H9 (cell line): ENCODE measurements around the gene SULT2B1. TPM values are rescaled to one million over a fixed set of nuclear protein-coding genes. Genes with fewer than 3 reads are reported as not detected.

Source experiments
- DNase-seq: peaks from one replicate; pipeline ENCODE4 v3.0.0-alpha.2; 2017
- H2AFZ ChIP-seq: one replicate; pipeline ENCODE4 v1.6.1; 2013; ENCODE audit warnings: mild to moderate bottlenecking, low read length, control low read depth, moderate library complexity
- H2AK5ac ChIP-seq: 2 replicates; pipeline ENCODE4 v1.6.1; 2013; ENCODE audit warnings: low read length, control low read depth, mixed read lengths; ENCODE audit not compliant: insufficient read length
- H2BK120ac ChIP-seq: one replicate; pipeline ENCODE4 v1.6.1; 2013; ENCODE audit warnings: low read depth, mild to moderate bottlenecking, low read length, control low read depth, inconsistent platforms; ENCODE audit not compliant: poor library complexity, severe bottlenecking
- H2BK12ac ChIP-seq: 2 replicates; pipeline ENCODE4 v1.6.1; 2013; ENCODE audit warnings: low read length, control low read depth, mixed read lengths, low read depth; ENCODE audit not compliant: insufficient read length
- H2BK15ac ChIP-seq: 2 replicates; pipeline ENCODE4 v1.6.1; 2013; ENCODE audit warnings: low read depth, low read length, control low read depth
- H2BK20ac ChIP-seq: one replicate; pipeline ENCODE4 v1.6.1; 2013; ENCODE audit warnings: low read depth, mild to moderate bottlenecking, low read length, control low read depth, inconsistent platforms; ENCODE audit not compliant: poor library complexity, severe bottlenecking
- H2BK5ac ChIP-seq: 2 replicates; pipeline ENCODE4 v1.6.1; 2013; ENCODE audit warnings: low read length, control low read depth, mixed read lengths; ENCODE audit not compliant: insufficient read length
- H3K14ac ChIP-seq: 2 replicates; pipeline ENCODE4 v1.6.1; 2013; ENCODE audit warnings: low read length, control low read depth; ENCODE audit not compliant: insufficient read depth
- H3K18ac ChIP-seq: 2 replicates; pipeline ENCODE4 v1.6.1; 2013; ENCODE audit warnings: low read depth, mild to moderate bottlenecking, mixed read lengths, low read length, control low read depth; ENCODE audit not compliant: insufficient read length
- H3K23ac ChIP-seq: 2 replicates; pipeline ENCODE4 v1.6.1; 2013; ENCODE audit warnings: low read length, control low read depth, mixed read lengths, low read depth; ENCODE audit not compliant: insufficient read length
- H3K23me2 ChIP-seq: 2 replicates; pipeline ENCODE4 v1.6.1; 2013; ENCODE audit warnings: low read depth, mild to moderate bottlenecking, mixed read lengths, low read length, control low read depth; ENCODE audit not compliant: insufficient read length, poor library complexity, severe bottlenecking
- H3K27ac ChIP-seq: 2 replicates; pipeline ENCODE4 v1.5.1; 2013; ENCODE audit warnings: low read length, control low read depth, mixed read lengths, low read depth; ENCODE audit not compliant: insufficient read length
- H3K27me3 ChIP-seq: 2 replicates; pipeline ENCODE4 v1.6.1; 2013; ENCODE audit warnings: low read length, control low read depth, inconsistent platforms; ENCODE audit not compliant: insufficient read depth
- H3K4ac ChIP-seq: 2 replicates; pipeline ENCODE4 v1.6.1; 2013; ENCODE audit warnings: low read depth, mild to moderate bottlenecking, control low read depth, inconsistent platforms, low read length, moderate library complexity
- H3K4me1 ChIP-seq: 2 replicates; pipeline ENCODE4 v1.6.1; 2013; ENCODE audit warnings: low read length, control low read depth, inconsistent platforms; ENCODE audit not compliant: insufficient read depth
- H3K4me2 ChIP-seq: 2 replicates; pipeline ENCODE4 v1.6.1; 2013; ENCODE audit warnings: low read length, control low read depth, mixed read lengths; ENCODE audit not compliant: insufficient read length, insufficient read depth
- H3K56ac ChIP-seq: 2 replicates; pipeline ENCODE4 v1.6.1; 2013; ENCODE audit warnings: low read depth, mild to moderate bottlenecking, mixed read lengths, low read length, control low read depth; ENCODE audit not compliant: insufficient read length
- H3K79me1 ChIP-seq: 2 replicates; pipeline ENCODE4 v1.6.1; 2013; ENCODE audit warnings: low read depth, mild to moderate bottlenecking, moderate library complexity, low read length, control low read depth, inconsistent platforms; ENCODE audit not compliant: insufficient read depth, poor library complexity, severe bottlenecking
- H3K79me2 ChIP-seq: 2 replicates; pipeline ENCODE4 v1.6.1; 2013; ENCODE audit warnings: low read length, control low read depth, inconsistent platforms; ENCODE audit not compliant: insufficient read depth
- H3K9ac ChIP-seq: 2 replicates; pipeline ENCODE4 v1.6.1; 2013; ENCODE audit warnings: low read length, control low read depth, mixed read lengths; ENCODE audit not compliant: insufficient read length; ENCODE audit errors: extremely low read depth
- H3K9me3 ChIP-seq: one replicate; pipeline ENCODE4 v1.6.1; 2013; ENCODE audit warnings: low read depth, low read length, inconsistent platforms; ENCODE audit not compliant: control insufficient read depth
- H3T11ph ChIP-seq: one replicate; pipeline ENCODE4 v1.6.1; 2013; ENCODE audit warnings: mild to moderate bottlenecking, low read length, control low read depth, inconsistent platforms
- H4K20me1 ChIP-seq: one replicate; pipeline ENCODE4 v1.6.1; 2013; ENCODE audit not compliant: control insufficient read depth, insufficient read length, insufficient read depth
- H4K5ac ChIP-seq: 2 replicates; pipeline ENCODE4 v1.6.1; 2013; ENCODE audit warnings: low read depth, mild to moderate bottlenecking, mixed read lengths, low read length, control low read depth; ENCODE audit not compliant: insufficient read length
- H4K8ac ChIP-seq: replicated peaks from 2 replicates; pipeline ENCODE4 v1.6.1; 2013; ENCODE audit warnings: low read length, control low read depth, mixed read lengths, low read depth; ENCODE audit not compliant: insufficient read length
- H4K91ac ChIP-seq: 2 replicates; pipeline ENCODE4 v1.6.1; 2013; ENCODE audit warnings: low read depth, mild to moderate bottlenecking, moderate library complexity, mixed read lengths, low read length, control low read depth; ENCODE audit not compliant: insufficient read length
- H3K27ac Mint-ChIP-seq, 3 experiments: 2 replicates in 2 of 3; 3 replicates in 1 of 3; pipeline ENCODE4 v1.8.0; 2020 to 2021; ENCODE audit warnings: mixed read lengths in 3 of 3, mild to moderate bottlenecking in 1 of 3, moderate library complexity in 1 of 3
- H3K27me3 Mint-ChIP-seq: 2 replicates; pipeline ENCODE4 v1.8.0; 2021; ENCODE audit warnings: low read depth, mild to moderate bottlenecking, moderate library complexity, mixed read lengths
- H3K36me3 Mint-ChIP-seq, 3 experiments: 2 replicates in 2 of 3; 3 replicates in 1 of 3; pipeline ENCODE4 v1.8.0; 2020 to 2021; ENCODE audit warnings: low read depth in 3 of 3, mixed read lengths in 3 of 3; ENCODE audit not compliant: insufficient read depth in 1 of 3
- H3K4me1 Mint-ChIP-seq, 2 experiments: 2 replicates each; pipeline ENCODE4 v1.8.0; 2020; ENCODE audit warnings: mixed read lengths in 2 of 2
- H3K4me3 Mint-ChIP-seq, 2 experiments: 2 replicates in 1 of 2; 3 replicates in 1 of 2; pipeline ENCODE4 v1.8.0; 2020 to 2021; ENCODE audit warnings: mild to moderate bottlenecking in 2 of 2, mixed read lengths in 2 of 2, moderate library complexity in 1 of 2
- H3K9me3 Mint-ChIP-seq, 2 experiments: 2 replicates in 1 of 2; 3 replicates in 1 of 2; pipeline ENCODE4 v1.8.0; 2020; ENCODE audit warnings: mild to moderate bottlenecking in 2 of 2, mixed read lengths in 2 of 2, moderate library complexity in 1 of 2
- WGBS: extraction: QIAGEN DNeasy Blood & Tissue Kit; methylation state at CpG from one replicate; pipeline ENCODE4 v1.1.7; 2013; ENCODE audit warnings: missing lambda C conversion rate, low lambda C conversion rate, mixed read lengths; ENCODE audit not compliant: insufficient read length; ENCODE audit errors: extremely low coverage; 5-methylcytosine and 5-hydroxymethylcytosine counted together
- total RNA-seq: library from RNA; stranded (reverse); gene quantifications from 2 replicates; pipeline ENCODE4 v1.2.1, GENCODE V29; 2021
- TF ChIP-seq, protein P1 (sequence below): fragments of 200-600 bp; sonication (generic); conservative IDR thresholded peaks from 3 replicates; pipeline ENCODE4 v1.8.0; 2021; ENCODE audit warnings: antibody characterized with exemption, mild to moderate bottlenecking

The SULT2B1 gene
- total RNA-seq, 1 experiment from 2014 or later = 1.7 TPM

DNA sequence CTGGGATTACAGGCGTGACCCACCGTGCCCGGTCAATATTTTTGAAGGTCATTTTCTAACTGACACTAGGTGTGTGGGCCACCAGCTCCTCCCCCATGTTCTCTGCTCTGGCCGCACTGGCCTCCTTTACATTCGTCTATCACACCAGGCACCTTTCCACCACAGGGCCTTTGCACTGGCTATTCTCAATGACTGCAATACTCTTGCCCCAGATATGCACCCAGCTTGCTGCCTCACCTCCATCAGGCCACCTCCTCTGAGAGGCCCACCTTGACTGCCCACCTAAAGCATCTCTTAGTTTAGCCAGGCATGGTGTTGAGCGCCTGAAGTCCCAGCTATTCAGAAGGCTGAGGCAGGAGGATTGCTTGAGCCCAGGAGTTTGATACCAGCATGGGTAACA is 10.2 kb upstream of the SULT2B1 start:
- no peaks in the 10 kb centered on the region for H3K79me1 ChIP-seq
- H3K23ac ChIP-seq = no peak overlapping the region
- peaks cover 10 to 18% of the 10 kb centered on the region in 2 experiments for H3K4me1 Mint-ChIP-seq
- H3K27me3 ChIP-seq = no peaks in the 10 kb centered on the region
- H3K4me2 ChIP-seq = no peak overlapping the region
- H2AK5ac ChIP-seq = no peak overlapping the region
- no peak overlapping the region for H2BK20ac ChIP-seq
- H3K27ac ChIP-seq = no peak overlapping the region
- peaks cover 6% of the 10 kb centered on the region; the same call in 1 of the 2 replicates for H3K4me1 ChIP-seq
- no CpG with 5 or more reads among the region's 6 CpGs for WGBS
- no peak overlapping the region for H3K14ac ChIP-seq
- peaks cover 0 to 2% of the 10 kb centered on the region in 2 experiments; a peak in 1 of 5 replicates for H3K9me3 Mint-ChIP-seq
- no peak overlapping the region for H2BK5ac ChIP-seq
- H3K4me3 Mint-ChIP-seq = no peak overlapping the region
- H3K4ac ChIP-seq = no peak overlapping the region
- H3K9ac ChIP-seq = no peak overlapping the region
- peak overlapping the region in 1 of 3 experiments; percentile 69; a peak in 1 of 7 replicates for H3K27ac Mint-ChIP-seq
- no peak overlapping the region for H3K56ac ChIP-seq
- no peak overlapping the region for H2BK120ac ChIP-seq
- no peaks in the 10 kb centered on the region for H4K20me1 ChIP-seq
- no peak overlapping the region for H4K91ac ChIP-seq
- no peaks in the 10 kb centered on the region for H3K9me3 ChIP-seq
- no peaks in the 10 kb centered on the region for H3K23me2 ChIP-seq
- no peaks in the 10 kb centered on the region; the same call in 1 of the 2 replicates for H3K27me3 Mint-ChIP-seq
- no peaks in the 10 kb centered on the region for H3K79me2 ChIP-seq
- no peak overlapping the region for H3K18ac ChIP-seq
- TF ChIP-seq, protein P1, sequence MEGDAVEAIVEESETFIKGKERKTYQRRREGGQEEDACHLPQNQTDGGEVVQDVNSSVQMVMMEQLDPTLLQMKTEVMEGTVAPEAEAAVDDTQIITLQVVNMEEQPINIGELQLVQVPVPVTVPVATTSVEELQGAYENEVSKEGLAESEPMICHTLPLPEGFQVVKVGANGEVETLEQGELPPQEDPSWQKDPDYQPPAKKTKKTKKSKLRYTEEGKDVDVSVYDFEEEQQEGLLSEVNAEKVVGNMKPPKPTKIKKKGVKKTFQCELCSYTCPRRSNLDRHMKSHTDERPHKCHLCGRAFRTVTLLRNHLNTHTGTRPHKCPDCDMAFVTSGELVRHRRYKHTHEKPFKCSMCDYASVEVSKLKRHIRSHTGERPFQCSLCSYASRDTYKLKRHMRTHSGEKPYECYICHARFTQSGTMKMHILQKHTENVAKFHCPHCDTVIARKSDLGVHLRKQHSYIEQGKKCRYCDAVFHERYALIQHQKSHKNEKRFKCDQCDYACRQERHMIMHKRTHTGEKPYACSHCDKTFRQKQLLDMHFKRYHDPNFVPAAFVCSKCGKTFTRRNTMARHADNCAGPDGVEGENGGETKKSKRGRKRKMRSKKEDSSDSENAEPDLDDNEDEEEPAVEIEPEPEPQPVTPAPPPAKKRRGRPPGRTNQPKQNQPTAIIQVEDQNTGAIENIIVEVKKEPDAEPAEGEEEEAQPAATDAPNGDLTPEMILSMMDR = no peak
- H3T11ph ChIP-seq = no peak overlapping the region
- H2BK12ac ChIP-seq = no peak overlapping the region
- H3K36me3 Mint-ChIP-seq = no peaks in the 10 kb centered on the region; a peak in 1 of 7 replicates
- DNase-seq = no peak
- H2BK15ac ChIP-seq = no peak overlapping the region
- H4K8ac ChIP-seq = no peak overlapping the region
- no peak overlapping the region for H2AFZ ChIP-seq
- no peak overlapping the region for H4K5ac ChIP-seq
